Endometrium (tissue), 2 donors: ENCODE data around the gene KCTD11.

Experiments
- FAIRE-seq: peaks from 2 replicates; lab custom pipeline; 2012; peaks lifted over from hg19 to GRCh38; lab: Jason Lieb, UNC
- donor health status: control.
- donor health status: control.

Gene KCTD11

DNA sequence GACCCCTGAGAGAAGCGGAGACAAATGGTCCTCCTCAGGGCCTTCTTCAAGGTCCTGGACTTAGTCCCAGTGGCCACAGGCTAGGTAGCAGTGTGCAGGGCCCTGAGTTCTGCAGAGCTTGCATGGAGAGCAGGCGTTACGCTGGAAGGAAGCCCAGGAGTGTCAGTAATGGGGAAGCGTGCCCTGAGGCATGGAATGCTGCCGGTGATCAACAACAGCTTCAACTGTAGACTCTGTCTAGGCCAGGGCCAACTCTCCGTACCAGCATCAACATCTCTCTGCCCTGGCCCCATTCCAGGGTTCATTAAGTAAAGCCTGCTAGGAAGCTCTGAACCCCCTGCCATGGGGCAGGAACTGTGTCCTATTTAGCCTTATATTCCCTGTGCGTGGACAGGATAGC lies 28.4 kb downstream of the KCTD11 start:
- no peak for FAIRE-seq

DNA sequence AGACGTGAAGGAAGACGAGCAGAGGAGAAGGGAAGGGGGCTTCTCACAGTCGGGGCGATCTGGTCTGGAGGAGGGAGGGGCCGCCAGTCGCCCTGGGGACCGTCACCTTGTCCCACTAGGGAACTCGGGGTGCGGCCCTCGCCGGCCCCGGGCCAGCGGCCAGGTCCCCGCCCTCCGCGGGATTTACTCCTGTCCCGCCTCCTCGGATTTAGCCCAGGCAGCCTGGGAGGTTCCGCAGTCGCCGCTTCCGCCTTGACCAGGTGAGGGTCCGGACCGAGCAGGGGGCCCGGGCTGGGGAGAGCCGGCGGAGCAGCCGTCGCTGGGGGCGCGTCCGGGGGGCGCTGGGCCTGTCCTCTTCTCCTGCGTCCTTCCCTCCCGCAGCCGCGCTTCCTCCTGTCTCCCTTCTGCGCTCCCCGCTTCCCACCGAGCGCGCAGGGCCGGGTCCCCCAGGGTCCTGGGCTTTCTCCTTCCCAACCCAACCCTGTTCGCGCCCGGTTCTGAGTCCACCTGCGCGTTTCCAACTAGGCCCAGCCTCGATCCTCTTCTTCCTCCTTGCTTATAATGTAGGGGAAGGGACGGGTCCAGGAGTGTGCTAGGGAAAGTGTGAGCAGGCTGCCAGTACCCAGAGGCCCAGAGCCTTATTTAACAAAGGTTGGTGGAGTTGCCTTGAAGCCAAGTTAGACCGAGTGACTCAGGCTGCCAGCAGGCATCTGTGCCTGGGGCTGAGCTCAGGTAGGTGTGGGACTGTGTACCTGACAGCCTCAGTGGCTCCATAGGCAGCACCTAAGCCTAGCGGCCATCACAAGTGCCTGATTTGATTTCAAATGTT lies 29.1 kb downstream of the KCTD11 start, which contains the start of gene TNK1:
TSS of gene TNK1 (plus strand) at position 235 of the 829 bp plus-strand sequence. CDS start 1,838 bp downstream, outside the sequence.
- no peak for FAIRE-seq

DNA sequence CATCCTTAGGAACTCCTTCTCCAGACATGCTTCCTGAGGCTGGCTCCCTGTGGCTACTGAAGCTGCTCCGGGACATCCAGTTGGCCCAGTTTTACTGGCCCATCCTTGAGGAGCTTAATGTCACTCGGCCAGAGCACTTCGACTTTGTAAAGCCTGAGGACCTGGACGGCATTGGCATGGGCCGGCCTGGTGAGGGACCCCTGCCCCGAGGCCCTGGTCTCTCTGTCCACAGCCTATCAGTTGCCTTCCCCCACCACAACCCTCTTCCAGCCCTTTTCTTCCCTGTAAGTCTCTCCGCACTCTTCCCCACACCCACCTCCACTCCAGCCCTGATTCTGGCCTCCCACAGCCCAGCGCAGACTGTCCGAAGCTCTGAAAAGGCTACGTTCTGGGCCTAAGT lies 30.9 kb downstream of the KCTD11 start:
- FAIRE-seq = no peak

DNA sequence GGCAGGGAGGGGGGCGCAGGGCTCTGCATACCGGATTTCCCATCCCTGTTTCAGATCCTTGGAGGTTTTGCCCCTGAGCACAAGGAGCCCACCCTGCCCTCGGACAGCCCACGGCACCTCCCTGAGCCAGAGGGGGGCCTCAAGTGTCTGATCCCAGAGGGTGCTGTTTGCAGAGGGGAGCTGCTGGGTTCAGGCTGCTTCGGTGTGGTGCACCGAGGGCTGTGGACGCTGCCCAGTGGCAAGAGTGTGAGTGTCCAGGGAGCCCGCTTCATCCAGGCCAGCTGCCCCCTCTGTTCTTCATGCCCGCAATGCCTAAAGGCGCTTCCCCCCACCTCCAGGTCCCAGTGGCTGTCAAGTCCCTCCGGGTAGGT lies 31.4 kb downstream of the KCTD11 start:
- FAIRE-seq = no peak

DNA sequence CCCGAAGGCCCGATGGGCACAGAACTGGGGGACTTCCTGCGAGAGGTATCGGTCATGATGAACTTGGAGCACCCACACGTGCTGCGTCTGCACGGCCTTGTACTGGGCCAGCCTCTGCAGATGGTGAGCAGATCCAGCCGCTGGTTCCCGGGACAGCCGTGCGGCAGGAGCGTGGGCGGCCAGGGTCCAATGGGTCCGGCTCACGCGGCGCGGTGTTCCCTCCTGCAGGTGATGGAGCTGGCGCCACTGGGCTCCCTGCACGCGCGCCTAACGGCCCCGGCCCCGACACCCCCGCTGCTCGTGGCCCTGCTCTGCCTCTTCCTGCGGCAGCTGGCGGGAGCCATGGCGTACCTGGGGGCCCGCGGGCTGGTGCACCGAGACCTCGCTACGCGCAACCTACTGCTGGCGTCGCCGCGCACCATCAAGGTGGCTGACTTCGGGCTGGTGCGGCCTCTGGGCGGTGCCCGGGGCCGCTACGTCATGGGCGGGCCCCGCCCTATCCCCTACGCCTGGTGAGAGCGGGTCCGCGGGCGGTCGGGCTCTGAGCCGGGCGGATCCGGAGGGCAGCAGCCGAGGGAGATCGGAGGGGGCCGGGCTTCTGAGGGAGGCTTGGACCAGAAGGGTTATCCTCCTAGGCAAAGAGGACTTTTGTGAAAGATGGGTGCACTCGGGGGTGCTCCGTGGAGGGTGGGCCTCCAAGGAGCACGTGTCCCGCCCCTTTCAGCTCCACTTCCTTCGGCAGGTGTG lies 32.0 kb downstream of the KCTD11 start:
- FAIRE-seq = no peak

DNA sequence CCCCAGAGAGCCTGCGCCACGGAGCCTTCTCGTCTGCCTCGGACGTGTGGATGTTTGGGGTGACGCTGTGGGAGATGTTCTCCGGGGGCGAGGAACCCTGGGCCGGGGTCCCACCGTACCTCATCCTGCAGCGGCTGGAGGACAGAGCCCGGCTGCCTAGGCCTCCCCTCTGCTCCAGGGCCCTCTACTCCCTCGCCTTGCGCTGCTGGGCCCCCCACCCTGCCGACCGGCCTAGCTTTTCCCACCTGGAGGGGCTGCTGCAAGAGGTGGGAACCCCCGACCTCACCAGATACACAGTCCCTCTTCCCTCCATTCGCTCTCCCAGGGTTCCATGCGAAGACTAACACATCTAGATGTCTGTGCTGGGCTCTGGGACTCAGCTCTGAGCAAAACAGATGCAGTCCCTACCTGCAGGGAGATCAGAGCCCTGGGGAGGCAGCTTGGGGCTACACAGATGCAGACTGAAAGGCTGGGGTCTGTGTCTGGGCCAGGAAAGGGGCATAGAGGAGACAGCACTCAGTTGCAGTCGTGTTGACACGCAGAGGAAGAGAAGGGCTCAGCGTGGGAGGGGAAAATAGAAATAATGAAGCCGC lies 32.6 kb downstream of the KCTD11 start:
- FAIRE-seq = no peak

DNA sequence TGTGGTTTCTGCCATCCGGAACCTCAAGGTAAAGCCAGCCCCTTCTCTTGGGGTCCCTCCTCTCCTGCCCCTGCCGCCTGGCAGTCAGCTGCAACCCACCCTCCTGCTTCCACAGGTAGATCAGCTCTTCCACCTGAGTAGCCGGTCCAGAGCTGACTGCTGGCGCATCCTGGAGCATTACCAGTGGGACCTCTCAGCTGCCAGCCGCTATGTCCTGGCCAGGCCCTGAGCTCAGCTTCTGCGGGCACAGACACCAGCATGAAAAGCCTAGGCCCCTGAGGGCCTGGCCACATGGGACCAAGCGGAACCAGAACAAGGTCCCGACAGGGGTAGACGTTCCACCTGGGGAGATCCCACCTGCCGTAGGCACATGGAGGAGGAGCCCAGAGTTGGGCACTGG lies 36.9 kb downstream of the KCTD11 start:
- FAIRE-seq = no peak

DNA sequence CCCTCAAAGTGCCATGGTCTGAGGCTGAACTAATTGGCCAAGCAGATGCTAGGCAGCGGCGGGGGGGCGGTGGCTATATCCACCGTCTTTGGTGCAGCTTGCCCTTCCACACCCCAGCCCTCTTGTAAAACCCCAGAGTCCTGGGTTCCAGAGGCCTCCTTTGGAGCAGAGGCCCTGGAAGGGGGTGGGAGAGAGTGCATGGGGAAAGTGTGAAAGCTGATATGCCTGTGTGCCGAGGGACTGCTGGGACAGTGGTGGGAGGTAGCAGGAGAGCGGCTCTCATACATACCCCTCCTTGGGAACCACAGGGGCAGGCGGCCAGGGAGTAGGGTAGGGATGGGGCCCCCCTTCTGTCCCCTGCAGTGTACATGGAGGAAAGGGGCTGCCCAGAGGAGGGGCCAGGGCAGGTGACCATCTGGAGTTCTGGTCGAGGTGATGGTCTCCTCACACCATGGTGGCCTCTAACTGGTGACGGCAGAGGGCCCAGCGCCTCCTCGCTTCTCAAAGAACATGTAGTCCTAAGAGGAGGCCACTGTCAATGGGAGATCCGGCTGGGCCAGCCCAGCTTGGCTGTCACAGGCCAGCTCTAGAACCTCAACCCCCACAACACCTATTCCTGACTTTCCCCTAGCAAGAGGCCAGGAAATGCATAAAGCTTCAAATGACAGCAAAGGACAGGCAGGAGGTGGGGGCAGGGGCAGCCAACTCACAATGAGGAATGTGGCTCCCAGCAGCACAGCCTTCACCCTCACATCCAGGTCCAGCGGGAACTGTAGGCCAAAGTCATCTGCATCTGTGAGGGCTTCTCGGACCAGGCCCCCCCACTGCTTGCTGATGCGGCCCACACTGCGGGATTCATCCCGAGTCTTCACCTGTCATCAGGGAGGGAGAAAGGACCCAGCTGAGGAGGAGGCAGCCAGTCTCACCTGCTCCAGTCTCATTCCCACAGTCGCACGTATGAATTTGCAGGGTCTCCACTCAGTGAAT lies 38.3 kb downstream of the KCTD11 start:
- FAIRE-seq = no peak

DNA sequence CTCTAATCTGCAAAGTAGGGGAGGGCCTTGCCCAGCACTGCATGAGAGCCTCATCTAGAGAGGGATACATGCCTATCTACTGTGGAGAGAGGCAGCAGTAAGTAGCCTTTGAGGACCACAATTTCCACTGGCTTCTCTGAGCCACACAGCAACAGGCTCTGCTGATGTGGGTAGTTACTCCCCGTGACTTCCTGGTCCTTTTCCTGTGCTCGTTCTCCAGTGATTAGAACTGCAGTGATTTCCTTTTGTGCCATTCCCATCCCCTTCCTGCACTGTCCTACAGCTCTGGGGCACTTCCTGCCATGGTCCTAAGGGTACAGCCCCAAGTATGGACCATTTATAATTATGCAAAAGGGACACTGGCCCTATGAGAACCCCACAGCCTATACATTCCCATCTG lies 39.3 kb downstream of the KCTD11 start:
- no peak for FAIRE-seq

DNA sequence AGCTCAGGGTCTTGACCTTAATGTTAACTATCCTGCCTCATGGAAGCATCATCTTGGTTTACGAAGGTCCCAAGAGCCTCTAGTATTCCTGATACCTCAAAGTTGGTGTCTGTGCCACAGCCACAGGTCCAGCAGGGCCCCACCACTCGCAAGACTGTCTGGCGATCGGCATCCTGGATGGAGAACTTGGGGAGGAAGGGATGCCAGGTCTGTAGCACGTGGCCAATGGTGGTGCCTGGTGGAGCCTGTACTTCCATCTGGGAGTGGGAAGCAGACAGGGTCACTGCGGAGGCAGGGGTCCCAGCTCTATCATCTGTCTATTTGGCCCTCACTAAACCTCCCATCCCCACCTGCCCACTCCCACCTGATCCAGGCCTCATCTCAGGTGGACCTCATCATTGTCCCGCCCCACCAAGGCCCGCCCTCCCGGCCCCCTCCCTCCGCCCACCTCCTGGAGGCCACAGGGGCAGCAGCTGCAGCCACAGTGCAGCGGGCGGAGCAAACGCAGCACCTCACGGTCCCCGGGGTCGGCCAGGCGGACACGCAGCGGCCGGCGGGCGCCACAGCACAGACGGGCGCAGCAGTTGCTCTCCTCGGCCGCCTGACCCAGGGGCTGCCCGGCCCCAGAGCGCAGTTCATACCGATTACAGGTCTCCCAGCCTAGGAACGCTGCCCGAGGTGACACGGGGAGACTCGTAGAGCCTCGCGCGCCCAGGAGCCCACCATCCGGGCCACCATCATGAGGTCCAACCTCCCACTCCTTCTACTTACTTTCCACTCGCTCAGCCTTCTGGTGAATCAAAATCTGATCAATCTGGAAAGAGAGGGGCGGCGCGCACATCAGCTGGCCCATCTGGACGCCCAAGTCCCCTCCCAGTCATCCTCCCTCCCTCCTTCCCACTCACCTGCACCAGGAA lies 41.0 kb downstream of the KCTD11 start:
- FAIRE-seq = no peak

DNA sequence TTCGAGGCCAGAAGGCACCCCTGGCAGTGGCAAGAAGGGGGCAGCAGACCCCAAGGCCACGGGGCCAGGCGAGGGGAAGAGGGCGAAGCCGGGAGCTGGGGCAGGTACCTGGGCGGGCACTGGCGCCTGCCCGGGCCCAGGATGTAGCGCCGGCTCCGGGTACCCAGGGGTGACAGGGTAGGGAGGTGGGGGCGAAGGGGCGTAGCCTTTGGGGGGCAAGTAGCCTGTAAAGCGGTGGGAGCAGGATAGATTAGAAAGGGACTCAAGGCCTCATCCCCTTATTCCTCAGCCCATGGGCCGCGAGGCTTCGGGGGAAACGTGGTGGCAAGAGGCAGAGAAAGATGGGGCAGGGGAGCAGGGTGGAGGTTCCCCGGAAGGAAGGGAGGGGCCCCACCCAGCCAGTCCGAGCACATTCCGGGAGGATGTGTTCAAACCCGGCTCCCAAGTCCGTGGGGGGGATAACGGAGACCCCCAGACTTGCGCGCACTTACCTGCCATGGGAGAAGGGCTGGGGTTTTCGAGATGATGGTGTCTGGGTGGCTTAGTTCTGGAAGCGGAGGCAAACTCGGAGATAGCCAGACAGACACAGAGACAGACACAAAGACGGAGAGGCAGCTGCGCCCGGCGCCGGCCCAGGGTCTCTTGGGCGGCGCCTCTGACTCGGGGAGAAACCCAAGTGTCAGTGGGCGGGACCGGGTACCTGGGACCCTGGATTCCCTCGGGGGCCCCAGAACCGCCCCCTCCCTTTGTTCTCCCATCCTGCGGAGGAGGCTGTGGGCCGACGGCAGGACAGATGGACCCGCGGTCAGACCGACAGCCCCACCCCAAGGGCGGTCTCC lies 41.9 kb downstream of the KCTD11 start:
- FAIRE-seq = no peak

DNA sequence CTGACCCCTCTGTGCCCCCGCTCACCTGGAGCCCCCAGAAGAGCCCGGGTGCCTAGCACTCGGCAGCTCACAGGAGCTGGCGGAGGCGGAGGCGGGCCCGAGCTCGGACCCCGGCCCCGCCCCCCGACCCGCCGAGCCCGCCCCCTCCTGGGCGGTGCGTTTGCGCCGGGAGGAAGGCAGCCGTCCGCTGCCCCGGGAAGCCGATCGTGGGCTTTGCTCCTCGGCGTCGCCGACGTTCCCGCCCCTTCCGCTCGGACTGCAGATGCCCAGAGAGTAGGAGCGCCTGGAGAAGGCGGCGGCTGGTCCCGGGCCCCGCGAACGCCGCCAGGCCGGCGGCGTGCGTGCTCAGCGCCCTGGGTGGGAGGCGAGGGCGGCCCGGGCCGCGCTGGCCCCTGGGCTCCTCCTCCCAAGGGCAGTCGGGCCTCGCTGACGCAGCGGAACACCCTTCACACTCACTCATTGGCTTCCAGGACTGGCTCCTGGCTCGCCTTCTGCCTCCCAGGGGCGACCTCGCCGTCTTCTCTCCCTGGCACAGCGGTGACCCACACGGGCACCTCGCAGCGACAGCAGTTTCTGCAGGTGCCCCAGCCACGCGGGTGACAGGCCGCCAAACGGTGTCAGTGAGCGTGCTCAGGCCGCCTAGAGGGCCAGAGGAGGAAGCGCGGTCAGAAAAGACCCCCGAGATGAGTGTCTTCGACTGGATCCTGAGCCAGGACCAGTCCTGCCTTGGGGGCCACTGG lies 42.7 kb downstream of the KCTD11 start, which contains the start of gene PLSCR3:
TSS of gene PLSCR3 (minus strand) at position 74 of the 740 bp plus-strand sequence. CDS start 415 bp downstream, outside the sequence.
- FAIRE-seq = no peak

DNA sequence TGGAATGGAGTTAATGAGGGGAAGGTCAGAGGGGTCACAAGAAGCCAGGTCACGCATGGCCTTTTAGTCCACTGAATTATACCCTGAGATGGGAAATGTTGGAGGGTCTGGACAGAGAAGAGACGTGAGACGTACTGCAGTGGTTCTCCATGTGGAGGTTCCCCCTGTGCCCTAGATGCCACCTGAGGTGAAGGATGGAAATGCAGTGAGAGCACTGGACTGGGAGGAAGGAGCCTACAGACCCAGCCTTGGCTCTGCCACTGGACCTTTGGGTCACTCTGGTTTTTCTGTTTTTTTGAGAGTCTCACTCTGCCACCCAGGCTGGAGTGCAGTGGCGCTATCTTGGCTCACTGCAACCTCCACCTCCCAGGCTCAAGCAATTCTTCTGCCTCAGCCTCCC lies 44.2 kb downstream of the KCTD11 start:
- FAIRE-seq = no peak

DNA sequence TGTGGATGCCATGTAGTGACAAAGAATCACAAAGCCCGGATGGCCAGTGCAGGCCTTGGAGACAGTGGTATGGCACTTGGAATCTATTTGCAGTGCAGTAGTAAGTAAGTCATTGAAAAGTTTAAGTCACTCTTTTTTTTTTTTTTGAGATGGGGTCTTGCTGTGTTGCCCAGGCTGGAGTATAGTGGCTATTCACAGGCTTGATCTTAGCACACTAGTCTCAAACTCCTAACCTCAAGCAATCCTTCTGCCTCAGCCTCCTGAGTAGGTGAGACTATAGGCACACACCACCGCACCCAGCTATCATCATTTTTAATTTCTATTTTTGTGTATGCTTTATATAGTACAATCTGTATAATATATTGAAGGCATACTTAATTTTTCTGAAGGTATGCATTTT lies 46.6 kb downstream of the KCTD11 start:
- no peak for FAIRE-seq

DNA sequence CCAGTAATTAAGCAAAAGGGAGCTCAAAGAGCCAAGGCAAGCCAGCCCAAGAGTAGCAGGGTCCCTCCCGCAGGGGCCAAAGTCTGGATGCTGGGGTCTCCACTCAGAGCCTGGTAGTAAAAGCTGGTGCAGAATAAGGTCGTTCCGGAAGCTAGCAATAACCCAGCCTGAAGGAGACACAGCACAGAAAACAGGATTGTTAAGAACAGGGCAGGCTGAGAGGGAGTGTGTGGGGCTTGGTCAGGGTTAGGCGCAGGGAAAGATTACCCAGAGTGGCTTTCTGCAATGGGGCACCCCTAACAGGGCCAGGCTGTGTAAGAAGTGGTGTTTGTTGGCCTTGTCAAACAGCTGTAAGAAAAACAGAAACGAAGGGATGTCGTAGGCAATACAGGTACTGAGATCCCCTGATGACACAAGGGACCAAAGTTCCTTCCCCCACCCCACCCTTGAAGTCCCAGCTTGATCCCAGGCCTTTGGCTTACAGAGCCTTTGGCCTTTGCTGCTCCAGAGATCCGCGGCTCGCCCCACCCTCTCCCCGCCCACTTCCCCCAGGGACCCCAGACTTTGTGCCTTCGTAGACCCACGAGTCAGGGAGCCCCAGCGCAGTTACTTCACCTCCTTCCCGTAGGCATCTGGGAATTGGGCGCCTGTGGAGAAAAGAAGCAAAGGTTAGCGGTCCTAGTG lies 51.2 kb downstream of the KCTD11 start:
- no peak for FAIRE-seq

DNA sequence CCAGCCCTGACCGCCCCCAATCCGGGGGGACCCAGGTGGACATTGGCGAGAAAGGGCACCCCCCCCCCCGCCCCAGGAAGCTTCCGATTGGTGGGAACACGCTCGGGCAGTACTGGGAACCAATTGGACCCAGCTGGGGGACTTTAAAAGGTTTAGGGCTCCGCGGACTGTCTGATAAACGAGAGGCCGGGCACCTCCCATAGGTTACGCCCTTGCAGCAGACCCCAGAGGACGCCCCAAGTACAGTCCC lies 51.7 kb downstream of the KCTD11 start:
- no peak for FAIRE-seq

DNA sequence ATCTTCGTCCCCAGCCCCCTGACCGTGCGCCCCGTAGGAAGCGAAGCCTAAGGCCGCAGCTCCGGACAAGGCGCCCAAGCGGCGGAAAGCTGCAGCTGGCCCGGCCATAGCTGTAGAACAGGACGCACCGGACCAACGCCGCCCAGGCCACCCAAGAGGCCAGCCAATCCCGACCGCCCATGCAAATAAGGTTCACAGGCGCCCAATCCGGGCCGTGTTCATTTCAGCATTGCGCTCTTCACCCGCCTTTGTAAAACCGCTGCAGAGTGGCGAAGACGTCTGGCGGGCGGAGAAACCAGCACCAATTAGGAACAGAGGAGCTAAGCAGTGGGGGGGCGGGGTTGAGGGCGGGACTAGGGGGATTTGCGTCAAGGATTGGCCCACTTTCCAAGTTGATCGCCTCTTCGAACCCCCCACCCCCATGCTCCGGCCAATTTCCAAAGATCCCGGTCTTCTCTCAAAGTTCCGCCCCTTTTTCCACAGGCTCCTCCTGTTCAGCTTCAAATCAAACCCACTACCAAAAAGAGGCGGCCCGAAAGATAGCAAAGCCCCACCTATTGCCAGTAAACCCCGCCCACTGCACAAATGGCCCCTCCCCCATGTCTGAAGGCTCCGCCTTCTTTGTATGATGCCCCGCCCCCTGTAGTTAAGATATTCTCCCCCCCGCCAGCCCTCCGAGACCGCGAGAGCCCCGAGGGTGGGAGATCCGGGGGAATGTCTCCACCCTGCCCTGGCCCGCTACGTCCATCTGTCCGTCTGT lies 52.2 kb downstream of the KCTD11 start, which contains the start of gene TMEM256:
TSS of gene TMEM256 (minus strand) at position 121 of the 760 bp plus-strand sequence. CDS start at position 108, 13 bp downstream.
- FAIRE-seq = peak; percentile 98
